ENCODE data around the gene DNAJC15.
"Not testable (repeated sequence)": the region's sequence is repeated elsewhere in the genome, so short reads cannot be mapped to it uniquely, and the experiment has no call there.

DNAJC15 gene

DNA sequence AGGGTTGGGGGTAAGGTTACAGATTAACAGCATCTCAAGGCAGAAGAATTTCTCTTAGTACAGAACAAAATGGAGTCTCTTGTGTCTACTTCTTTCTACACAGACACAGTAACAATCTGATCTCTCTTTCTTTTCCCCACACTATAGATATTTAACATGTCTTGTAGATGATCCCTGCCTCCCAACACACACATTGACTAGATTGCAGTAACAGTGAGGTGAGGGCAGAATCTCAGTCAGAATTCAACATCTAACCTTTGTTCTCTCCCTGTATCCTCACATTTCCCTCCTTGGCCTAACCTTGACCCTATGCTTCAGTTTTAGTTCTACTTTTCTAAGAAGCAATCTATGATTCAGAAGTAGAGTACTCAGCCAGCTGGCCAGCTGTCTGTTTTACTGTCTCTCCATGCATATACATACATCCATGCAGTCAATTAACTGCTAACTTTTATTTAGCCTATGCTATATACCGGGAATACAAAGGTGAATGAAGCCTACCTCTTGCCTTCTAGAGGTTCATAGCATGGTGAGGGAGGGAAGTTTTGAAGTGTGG is 18.1 kb downstream of the DNAJC15 start:
- H3K4me3 ChIP-seq (ENCODE audit: severe bottlenecking), result no peak overlapping the region
- no peak overlapping the region for H3K27ac ChIP-seq (ENCODE audit: poor library complexity, severe bottlenecking)
- no peaks in the 10 kb centered on the region for H3K9me3 ChIP-seq (ENCODE audit: severe bottlenecking)
- ATAC-seq (ENCODE audit: low read depth) (no peak), DNase-seq (ENCODE audit: low spot score) (no peak)
- H3K36me3 ChIP-seq (ENCODE audit: low read depth), result no peaks in the 10 kb centered on the region
- TF ChIP-seq, protein P1, sequence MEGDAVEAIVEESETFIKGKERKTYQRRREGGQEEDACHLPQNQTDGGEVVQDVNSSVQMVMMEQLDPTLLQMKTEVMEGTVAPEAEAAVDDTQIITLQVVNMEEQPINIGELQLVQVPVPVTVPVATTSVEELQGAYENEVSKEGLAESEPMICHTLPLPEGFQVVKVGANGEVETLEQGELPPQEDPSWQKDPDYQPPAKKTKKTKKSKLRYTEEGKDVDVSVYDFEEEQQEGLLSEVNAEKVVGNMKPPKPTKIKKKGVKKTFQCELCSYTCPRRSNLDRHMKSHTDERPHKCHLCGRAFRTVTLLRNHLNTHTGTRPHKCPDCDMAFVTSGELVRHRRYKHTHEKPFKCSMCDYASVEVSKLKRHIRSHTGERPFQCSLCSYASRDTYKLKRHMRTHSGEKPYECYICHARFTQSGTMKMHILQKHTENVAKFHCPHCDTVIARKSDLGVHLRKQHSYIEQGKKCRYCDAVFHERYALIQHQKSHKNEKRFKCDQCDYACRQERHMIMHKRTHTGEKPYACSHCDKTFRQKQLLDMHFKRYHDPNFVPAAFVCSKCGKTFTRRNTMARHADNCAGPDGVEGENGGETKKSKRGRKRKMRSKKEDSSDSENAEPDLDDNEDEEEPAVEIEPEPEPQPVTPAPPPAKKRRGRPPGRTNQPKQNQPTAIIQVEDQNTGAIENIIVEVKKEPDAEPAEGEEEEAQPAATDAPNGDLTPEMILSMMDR (IDR thresholded peaks at IDR 0.05; ENCODE audit: poor library complexity, severe bottlenecking), result no peak
- H3K27me3 ChIP-seq (ENCODE audit: insufficient read depth, poor library complexity, severe bottlenecking), result no peaks in the 10 kb centered on the region
- peaks cover 8% of the 10 kb centered on the region for H3K4me1 ChIP-seq (ENCODE audit: insufficient read depth, poor library complexity, severe bottlenecking)

DNA sequence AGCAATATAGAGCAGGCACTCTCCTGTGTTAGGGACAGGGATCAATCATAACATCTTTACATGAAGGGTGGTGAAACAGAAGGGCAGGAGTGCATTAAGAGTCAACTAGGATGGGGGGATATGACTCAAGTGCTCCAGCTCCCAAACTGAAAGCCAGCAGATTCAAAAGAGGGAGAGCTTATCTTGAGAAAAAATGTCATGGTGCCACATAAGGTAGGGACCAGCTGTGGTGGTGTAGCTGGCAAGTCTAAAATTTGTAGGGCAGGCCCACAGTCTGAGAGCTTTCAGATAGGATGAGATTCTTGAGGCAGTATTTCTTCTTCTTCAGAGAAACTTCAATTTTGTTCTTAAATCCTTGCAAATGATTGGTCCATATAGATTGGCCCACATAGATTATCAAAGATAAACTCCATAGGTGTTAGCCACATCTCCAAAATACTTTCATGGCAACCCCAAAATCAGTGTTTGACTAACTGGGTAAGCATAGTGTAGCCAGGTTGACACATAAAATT is 19.1 kb downstream of the DNAJC15 start:
- no peaks in the 10 kb centered on the region for H3K27me3 ChIP-seq (ENCODE audit: insufficient read depth, poor library complexity, severe bottlenecking)
- TF ChIP-seq, protein P1 (IDR thresholded peaks at IDR 0.05; ENCODE audit: poor library complexity, severe bottlenecking), result no peak
- no peaks in the 10 kb centered on the region for H3K36me3 ChIP-seq (ENCODE audit: low read depth)
- ATAC-seq (ENCODE audit: low read depth) (no peak), DNase-seq (ENCODE audit: low spot score) (no peak)
- H3K27ac ChIP-seq (ENCODE audit: poor library complexity, severe bottlenecking), result no peak overlapping the region
- no peak overlapping the region for H3K4me3 ChIP-seq (ENCODE audit: severe bottlenecking)
- peaks cover 8% of the 10 kb centered on the region for H3K4me1 ChIP-seq (ENCODE audit: insufficient read depth, poor library complexity, severe bottlenecking)
- H3K9me3 ChIP-seq (ENCODE audit: severe bottlenecking), result no peaks in the 10 kb centered on the region

DNA sequence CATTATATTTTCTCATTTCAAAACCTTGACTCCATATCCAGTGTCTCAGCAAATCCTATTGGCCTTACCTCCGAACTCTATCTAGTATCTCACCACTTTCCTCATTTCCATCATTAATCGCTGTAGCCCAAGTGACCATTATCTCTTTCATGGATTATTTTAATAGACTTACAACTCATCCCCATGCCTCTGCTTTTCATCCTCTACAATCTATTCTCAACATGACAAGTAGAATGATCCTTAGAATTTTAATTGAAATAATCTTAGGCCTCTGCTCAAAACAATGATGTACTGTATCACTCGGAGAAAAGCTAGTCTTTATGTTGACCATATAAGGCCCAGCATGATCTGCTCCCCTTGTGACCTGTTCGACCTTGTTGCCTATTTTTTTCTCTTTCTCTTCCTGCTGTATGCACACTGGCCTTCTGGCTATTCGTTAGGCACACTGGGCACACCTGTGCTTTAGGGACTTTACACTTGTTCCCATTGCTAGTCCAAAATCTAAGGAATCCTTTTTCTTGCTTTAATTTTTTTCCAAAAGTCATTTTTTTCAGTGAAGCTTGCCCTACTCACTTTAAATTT is 21.4 kb downstream of the DNAJC15 start:
- no peaks in the 10 kb centered on the region for H3K36me3 ChIP-seq (ENCODE audit: low read depth)
- ATAC-seq (ENCODE audit: low read depth) (no peak), DNase-seq (ENCODE audit: low spot score) (no peak)
- H3K4me3 ChIP-seq (ENCODE audit: severe bottlenecking), result no peak overlapping the region
- TF ChIP-seq, protein P1 (IDR thresholded peaks at IDR 0.05; ENCODE audit: poor library complexity, severe bottlenecking), result no peak
- no peaks in the 10 kb centered on the region for H3K9me3 ChIP-seq (ENCODE audit: severe bottlenecking)
- H3K27me3 ChIP-seq (ENCODE audit: insufficient read depth, poor library complexity, severe bottlenecking), result no peaks in the 10 kb centered on the region
- H3K27ac ChIP-seq (ENCODE audit: poor library complexity, severe bottlenecking), result peak overlapping the region; percentile 13
- peaks cover 8% of the 10 kb centered on the region for H3K4me1 ChIP-seq (ENCODE audit: insufficient read depth, poor library complexity, severe bottlenecking)

DNA sequence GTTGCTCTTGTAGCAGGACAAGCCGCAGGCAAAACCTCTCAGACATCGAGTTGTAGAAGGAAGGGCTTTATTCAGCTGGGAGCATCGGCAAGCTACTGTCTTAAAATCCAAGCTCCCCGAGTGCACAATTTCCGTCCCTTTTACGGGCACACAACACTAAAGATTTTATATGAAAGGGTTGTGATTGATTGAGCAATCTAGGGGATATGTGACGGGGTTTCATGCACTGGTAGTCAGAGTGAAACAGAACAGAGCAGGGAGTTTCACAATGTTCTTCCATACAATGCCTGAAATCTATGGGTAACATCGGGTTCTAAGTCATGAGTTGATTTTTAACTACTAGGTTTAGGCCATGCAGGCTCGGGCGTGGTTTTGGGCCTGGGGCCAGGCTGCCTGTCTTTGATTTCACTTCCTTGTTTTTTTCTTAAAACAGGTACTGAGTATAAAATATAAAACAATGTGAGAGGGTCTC is 22.0 kb downstream of the DNAJC15 start:
- not testable (repeated sequence) for H3K36me3 ChIP-seq (ENCODE audit: low read depth); H3K9me3 ChIP-seq (ENCODE audit: severe bottlenecking); H3K27me3 ChIP-seq (ENCODE audit: insufficient read depth, poor library complexity, severe bottlenecking); H3K4me3 ChIP-seq (ENCODE audit: severe bottlenecking); ATAC-seq (ENCODE audit: low read depth); DNase-seq (ENCODE audit: low spot score); H3K4me1 ChIP-seq (ENCODE audit: insufficient read depth, poor library complexity, severe bottlenecking)
- H3K27ac ChIP-seq (ENCODE audit: poor library complexity, severe bottlenecking), result peak overlapping the region; percentile 13

DNA sequence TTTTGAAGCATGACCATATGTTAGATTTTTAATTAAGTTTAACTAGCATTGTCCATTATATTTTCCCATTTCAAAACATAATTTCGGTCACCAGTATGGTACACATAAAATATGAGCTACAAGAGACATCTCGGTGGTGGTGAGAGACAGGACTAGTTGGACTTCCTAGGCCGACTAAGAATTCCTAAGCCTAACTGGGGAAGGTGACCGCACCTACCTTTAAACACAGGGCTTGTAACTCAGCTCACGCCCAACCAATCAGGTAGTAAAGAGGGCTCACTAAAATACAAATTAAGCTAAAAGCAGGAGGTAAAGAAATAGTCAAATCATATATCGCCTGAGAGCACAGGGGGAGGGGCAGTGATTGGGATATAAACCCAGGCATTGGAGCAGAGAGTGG is 22.9 kb downstream of the DNAJC15 start:
- H3K4me1 ChIP-seq (ENCODE audit: insufficient read depth, poor library complexity, severe bottlenecking), result peaks cover 8% of the 10 kb centered on the region
- DNase-seq (ENCODE audit: low spot score) (no peak), ATAC-seq (ENCODE audit: low read depth) (no peak)
- no peaks in the 10 kb centered on the region for H3K36me3 ChIP-seq (ENCODE audit: low read depth)
- no peaks in the 10 kb centered on the region for H3K27me3 ChIP-seq (ENCODE audit: insufficient read depth, poor library complexity, severe bottlenecking)
- TF ChIP-seq, protein P1 (IDR thresholded peaks at IDR 0.05; ENCODE audit: poor library complexity, severe bottlenecking), result no peak
- H3K9me3 ChIP-seq (ENCODE audit: severe bottlenecking), result no peaks in the 10 kb centered on the region
- H3K4me3 ChIP-seq (ENCODE audit: severe bottlenecking), result no peak overlapping the region
- no peak overlapping the region for H3K27ac ChIP-seq (ENCODE audit: poor library complexity, severe bottlenecking)

Data from RWPE2 (cell line).